ENCODE measurements around the gene STX16. TPM values are rescaled to one million over a fixed set of nuclear protein-coding genes. Genes with fewer than 3 reads are reported as not detected.

Gene STX16
- total RNA-seq, 1 donor, result 26.5 TPM

GRCh38 chr20:58661598-58662473, 10.8 kb downstream of the STX16 start:
- no peak for DNase-seq (ENCODE audit: low read depth)
- no peak overlapping the region for H3K4me3 ChIP-seq (ENCODE audit: low read depth, low read length)
- TF ChIP-seq, protein P1, sequence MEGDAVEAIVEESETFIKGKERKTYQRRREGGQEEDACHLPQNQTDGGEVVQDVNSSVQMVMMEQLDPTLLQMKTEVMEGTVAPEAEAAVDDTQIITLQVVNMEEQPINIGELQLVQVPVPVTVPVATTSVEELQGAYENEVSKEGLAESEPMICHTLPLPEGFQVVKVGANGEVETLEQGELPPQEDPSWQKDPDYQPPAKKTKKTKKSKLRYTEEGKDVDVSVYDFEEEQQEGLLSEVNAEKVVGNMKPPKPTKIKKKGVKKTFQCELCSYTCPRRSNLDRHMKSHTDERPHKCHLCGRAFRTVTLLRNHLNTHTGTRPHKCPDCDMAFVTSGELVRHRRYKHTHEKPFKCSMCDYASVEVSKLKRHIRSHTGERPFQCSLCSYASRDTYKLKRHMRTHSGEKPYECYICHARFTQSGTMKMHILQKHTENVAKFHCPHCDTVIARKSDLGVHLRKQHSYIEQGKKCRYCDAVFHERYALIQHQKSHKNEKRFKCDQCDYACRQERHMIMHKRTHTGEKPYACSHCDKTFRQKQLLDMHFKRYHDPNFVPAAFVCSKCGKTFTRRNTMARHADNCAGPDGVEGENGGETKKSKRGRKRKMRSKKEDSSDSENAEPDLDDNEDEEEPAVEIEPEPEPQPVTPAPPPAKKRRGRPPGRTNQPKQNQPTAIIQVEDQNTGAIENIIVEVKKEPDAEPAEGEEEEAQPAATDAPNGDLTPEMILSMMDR (IDR thresholded peaks at IDR 0.05; ENCODE audit: insufficient read depth, low read length), result no peak

DNA sequence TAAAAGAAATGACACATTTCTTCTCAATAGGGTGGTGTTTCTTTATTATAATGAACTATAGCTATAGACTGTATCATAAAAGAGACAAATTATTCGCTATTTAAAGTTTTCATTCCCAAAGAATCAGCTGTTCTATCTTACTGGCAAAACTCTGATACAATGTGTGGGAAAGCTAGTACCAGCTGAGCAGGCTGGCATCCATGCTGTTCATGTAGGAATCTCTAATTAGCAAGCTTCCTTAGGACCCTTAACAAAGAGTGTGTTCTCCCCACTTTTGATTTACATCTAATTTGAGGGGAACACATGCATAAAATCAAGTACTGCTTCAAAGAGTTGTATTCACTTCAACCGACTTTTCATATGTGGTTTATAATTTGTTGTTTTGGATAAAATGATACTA, 13.2 kb downstream of the STX16 start:
- DNase-seq (ENCODE audit: low read depth), result no peak
- no peak overlapping the region for H3K4me3 ChIP-seq (ENCODE audit: low read depth, low read length)
- TF ChIP-seq, protein P1 (IDR thresholded peaks at IDR 0.05; ENCODE audit: insufficient read depth, low read length), result no peak

- DNase-seq (ENCODE audit: low read depth), result no peak
- TF ChIP-seq, protein P1 (IDR thresholded peaks at IDR 0.05; ENCODE audit: insufficient read depth, low read length), result no peak
- H3K4me3 ChIP-seq (ENCODE audit: low read depth, low read length), result no peak overlapping the region
Measured at GRCh38 chr20:58664883-58665282, 13.8 kb downstream of the STX16 start.

DNA sequence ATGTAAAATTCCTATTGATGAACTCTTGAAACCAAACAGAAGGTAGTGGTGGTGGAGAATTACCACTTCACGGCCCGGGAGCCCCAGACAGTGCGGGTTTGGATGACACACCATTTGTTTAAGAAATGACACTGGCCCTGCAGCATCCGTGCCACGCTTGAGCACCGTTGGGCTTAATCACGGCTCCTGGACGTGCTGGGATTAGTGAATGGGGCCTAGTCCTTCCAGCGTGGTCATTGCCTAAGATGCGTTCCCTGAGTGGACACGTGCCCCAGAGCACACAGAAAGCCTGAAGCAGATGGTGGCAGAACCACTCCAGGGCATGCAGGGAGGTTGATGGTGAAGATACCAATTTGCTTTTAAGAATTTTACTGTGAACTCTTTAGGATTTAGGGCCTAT, 14.5 kb downstream of the STX16 start:
- DNase-seq (ENCODE audit: low read depth), result no peak
- TF ChIP-seq, protein P1 (IDR thresholded peaks at IDR 0.05; ENCODE audit: insufficient read depth, low read length), result no peak
- no peak overlapping the region for H3K4me3 ChIP-seq (ENCODE audit: low read depth, low read length)

DNA sequence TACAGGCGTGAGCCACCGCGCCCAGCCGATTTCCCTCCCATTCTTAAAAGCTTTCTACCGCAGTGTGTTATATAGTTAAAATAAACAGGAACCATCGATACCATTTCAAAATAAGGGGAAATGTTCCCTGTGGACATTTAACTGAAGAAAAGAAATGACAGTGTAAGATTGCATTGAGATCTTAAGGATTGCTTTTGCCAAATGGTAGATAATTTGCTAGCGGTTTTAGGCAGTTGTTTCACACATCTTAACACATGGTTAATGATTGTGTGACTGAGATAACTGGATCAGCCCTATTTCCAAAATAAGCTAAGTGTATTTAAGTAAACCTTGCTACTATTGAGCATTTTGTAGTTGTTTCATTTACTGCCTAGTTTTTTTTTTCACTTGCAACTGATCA, 15.6 kb downstream of the STX16 start:
- TF ChIP-seq, protein P1 (IDR thresholded peaks at IDR 0.05; ENCODE audit: insufficient read depth, low read length), result no peak

DNA sequence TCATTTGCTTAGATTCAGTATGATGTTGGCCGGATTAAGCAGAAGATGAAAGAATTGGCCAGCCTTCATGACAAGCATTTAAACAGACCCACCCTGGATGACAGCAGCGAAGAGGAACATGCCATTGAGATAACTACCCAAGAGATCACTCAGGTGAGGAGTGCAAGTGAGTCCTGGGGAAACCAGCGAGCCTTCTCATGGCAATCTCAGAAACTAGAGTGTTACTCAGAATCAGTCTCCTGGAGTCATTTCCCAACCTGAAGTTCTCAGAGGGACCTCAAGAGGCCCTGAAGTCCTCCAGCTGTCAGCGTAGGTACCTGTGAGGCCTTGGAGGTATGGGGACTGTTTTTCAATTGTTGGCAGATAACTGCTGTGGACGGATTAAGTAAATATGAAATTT, 16.9 kb downstream of the STX16 start:
- TF ChIP-seq, protein P1 (IDR thresholded peaks at IDR 0.05; ENCODE audit: insufficient read depth, low read length), result no peak
- no peak for DNase-seq (ENCODE audit: low read depth)
- no peak overlapping the region for H3K4me3 ChIP-seq (ENCODE audit: low read depth, low read length)

More for the DNA sequence above, 15.6 kb downstream of the STX16 start:
- DNase-seq (ENCODE audit: low read depth), result no peak
- H3K4me3 ChIP-seq (ENCODE audit: low read depth, low read length), result no peak overlapping the region
